SK-N-SH treated with all-trans-retinoic acid at 6 μM for 48 hours (cell line): ENCODE results near the gene SAMD11.

Source experiments
- ZC3H10 ChIP-seq: fragments of 250-450 bp; sonication (Bioruptor Pico); IDR thresholded peaks from 2 replicates; pipeline ENCODE4 v1.5.1; 2021; ENCODE audit warnings: mild to moderate bottlenecking, moderate library complexity
- ZNF565 ChIP-seq: fragments of 450-650 bp; formaldehyde crosslinking; conservative IDR thresholded peaks from 2 replicates; pipeline ENCODE4 v1.5.0; 2020; ENCODE audit warnings: low read depth, mild to moderate bottlenecking, moderate library complexity

- TF ChIP-seq ZNF565 (CRISPR knock-in tag) (no peak), ZC3H10 (no peak)
These were observed 14.5 kb downstream of the SAMD11 start for GRCh38 chr1:938088-938683.
